SU-DHL-6 (cell line): ENCODE data around the gene MYO18A.

Source experiments
- EZH2phosphoT487 ChIP-seq: fragments of 200-600 bp; sonication (generic), shearing (Covaris generic); conservative IDR thresholded peaks from 2 replicates; pipeline ENCODE4 v1.6.1; 2018; ENCODE audit warnings: mild to moderate bottlenecking, antibody characterized with exemption, low read length, moderate library complexity, mixed read lengths
- TF ChIP-seq, protein P1 (sequence below): fragments of 200-600 bp; sonication (generic); IDR thresholded peaks from one replicate; pipeline ENCODE4 v1.5.1; 2017; ENCODE audit warnings: antibody characterized with exemption, mild to moderate bottlenecking, low read length, moderate library complexity; ENCODE audit not compliant: insufficient read depth, poor library complexity, severe bottlenecking

DNA sequence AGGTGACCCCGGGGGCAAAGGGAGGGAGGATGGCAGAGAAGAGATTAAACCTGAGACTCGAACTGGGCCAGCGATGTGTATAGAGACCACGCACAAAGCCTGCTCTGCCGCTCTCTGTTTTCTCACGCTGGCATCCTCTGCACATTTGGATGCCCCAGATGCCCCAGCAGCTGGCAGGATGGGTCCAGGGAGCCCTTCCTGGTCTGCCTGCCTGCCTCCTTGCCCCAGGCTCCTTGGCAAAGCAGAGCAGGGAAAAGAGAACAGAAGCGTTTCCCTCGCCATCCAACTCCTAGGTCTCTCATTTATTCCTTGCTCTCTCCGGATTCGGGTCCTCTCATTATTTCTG lies 142.5 kb downstream of the MYO18A start:
- TF ChIP-seq, protein P1, sequence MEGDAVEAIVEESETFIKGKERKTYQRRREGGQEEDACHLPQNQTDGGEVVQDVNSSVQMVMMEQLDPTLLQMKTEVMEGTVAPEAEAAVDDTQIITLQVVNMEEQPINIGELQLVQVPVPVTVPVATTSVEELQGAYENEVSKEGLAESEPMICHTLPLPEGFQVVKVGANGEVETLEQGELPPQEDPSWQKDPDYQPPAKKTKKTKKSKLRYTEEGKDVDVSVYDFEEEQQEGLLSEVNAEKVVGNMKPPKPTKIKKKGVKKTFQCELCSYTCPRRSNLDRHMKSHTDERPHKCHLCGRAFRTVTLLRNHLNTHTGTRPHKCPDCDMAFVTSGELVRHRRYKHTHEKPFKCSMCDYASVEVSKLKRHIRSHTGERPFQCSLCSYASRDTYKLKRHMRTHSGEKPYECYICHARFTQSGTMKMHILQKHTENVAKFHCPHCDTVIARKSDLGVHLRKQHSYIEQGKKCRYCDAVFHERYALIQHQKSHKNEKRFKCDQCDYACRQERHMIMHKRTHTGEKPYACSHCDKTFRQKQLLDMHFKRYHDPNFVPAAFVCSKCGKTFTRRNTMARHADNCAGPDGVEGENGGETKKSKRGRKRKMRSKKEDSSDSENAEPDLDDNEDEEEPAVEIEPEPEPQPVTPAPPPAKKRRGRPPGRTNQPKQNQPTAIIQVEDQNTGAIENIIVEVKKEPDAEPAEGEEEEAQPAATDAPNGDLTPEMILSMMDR = no peak
- no peak for TF ChIP-seq EZH2phosphoT487
